Measurements from ENCODE around the gene TMEM52B.
"Not testable (repeated sequence)": the region's sequence is repeated elsewhere in the genome, so short reads cannot be mapped to it uniquely, and the experiment has no call there.

TMEM52B gene

GRCh38 chr12:10171973-10172728, 6.7 kb upstream of the TMEM52B start, which contains the start of gene OLR1:
Gene OLR1, minus strand, starts transcription at chr12:10172132. Its CDS starts 55 bp downstream, at chr12:10172077.
- no peak for DNase-seq (ENCODE audit: low read depth in 3 of 3)

GRCh38 chr12:10174986-10175614, 3.7 kb upstream of the TMEM52B start:
- no peak for DNase-seq (ENCODE audit: low read depth in 3 of 3)

- no peak for DNase-seq (ENCODE audit: low read depth in 3 of 3)
Observed at GRCh38 chr12:10175846-10176636, 2.8 kb upstream of the TMEM52B start.

- DNase-seq (ENCODE audit: low read depth in 3 of 3), result no peak
Observed at GRCh38 chr12:10179776-10180181, 947 bp downstream of the TMEM52B start.

GRCh38 chr12:10182354-10183049, 3.7 kb downstream of the TMEM52B start:
- no peak for DNase-seq (ENCODE audit: low read depth in 3 of 3)

GRCh38 chr12:10184261-10184843, 5.5 kb downstream of the TMEM52B start:
- no peak for DNase-seq (ENCODE audit: low read depth in 3 of 3)

GRCh38 chr12:10186299-10186698, 7.5 kb downstream of the TMEM52B start:
- DNase-seq (ENCODE audit: low read depth in 3 of 3), result no peak

GRCh38 chr12:10186958-10187357, 8.1 kb downstream of the TMEM52B start:
- not testable (repeated sequence) for DNase-seq (ENCODE audit: low read depth in 3 of 3)

- DNase-seq (ENCODE audit: low read depth in 3 of 3), result no peak
Observed at GRCh38 chr12:10189653-10190052, 10.8 kb downstream of the TMEM52B start.

GRCh38 chr12:10190558-10191388, 11.9 kb downstream of the TMEM52B start:
- DNase-seq (ENCODE audit: low read depth in 3 of 3), result peak in 2 of 3 experiments; percentile 25 to 32

- no peak for DNase-seq (ENCODE audit: low read depth in 3 of 3)
Observed at GRCh38 chr12:10191865-10192264, 13.0 kb downstream of the TMEM52B start.

- DNase-seq (ENCODE audit: low read depth in 3 of 3), result no peak
Observed at GRCh38 chr12:10194160-10194670, 15.4 kb downstream of the TMEM52B start.

- DNase-seq (ENCODE audit: low read depth in 3 of 3), result no peak
Observed at GRCh38 chr12:10196210-10196609, 17.4 kb downstream of the TMEM52B start.

GRCh38 chr12:10197879-10198278, 19.0 kb downstream of the TMEM52B start:
- no peak for DNase-seq (ENCODE audit: low read depth in 3 of 3)

- DNase-seq (ENCODE audit: low read depth in 3 of 3), result not testable (repeated sequence)
Observed at GRCh38 chr12:10204495-10204894, 25.7 kb downstream of the TMEM52B start.

- no peak for DNase-seq (ENCODE audit: low read depth in 3 of 3)
Observed at GRCh38 chr12:10205220-10205807, 26.5 kb downstream of the TMEM52B start.

- no peak for DNase-seq (ENCODE audit: low read depth in 3 of 3)
Observed at GRCh38 chr12:10207136-10207535, 28.3 kb downstream of the TMEM52B start.

- DNase-seq (ENCODE audit: low read depth in 3 of 3), result no peak
Observed at GRCh38 chr12:10210225-10210624, 31.4 kb downstream of the TMEM52B start.

GRCh38 chr12:10211101-10211939, 32.5 kb downstream of the TMEM52B start:
- DNase-seq (ENCODE audit: low read depth in 3 of 3), result no peak

Data from stimulated activated CD4-positive, alpha-beta T cell treated with anti-CD3 and anti-CD28 coated beads, TNF-alpha, amount 100 ng/mL, for 24 hours (primary cell).